ENCODE results near the gene MRPL14.

The MRPL14 gene

GRCh38 chr6:44105993-44106740 lies 21.1 kb downstream of the MRPL14 start:
- no peaks in the 10 kb centered on the region for H3K27me3 ChIP-seq
- H3K9ac ChIP-seq, result no peak overlapping the region
- H3K36me3 ChIP-seq, result peaks cover 67 to 97% (median 80%) of the 10 kb centered on the region in 11 experiments
- peaks cover 35 to 99% (median 93%) of the 10 kb centered on the region in 11 experiments; a peak in 21 of 22 replicates for H4K20me1 ChIP-seq
- no peak overlapping the region; a peak in 1 of 22 replicates for H3K4me2 ChIP-seq
- H3K4me1 ChIP-seq, result peaks cover 0 to 25% (median 14%) of the 10 kb centered on the region in 10 experiments; a peak in 13 of 20 replicates
- H3K4me3 ChIP-seq, result no peak overlapping the region
- TF ChIP-seq Cebpa-rat (IDR thresholded peaks at IDR 0.05), result no peak
- no peaks in the 10 kb centered on the region for H3K9me3 ChIP-seq (replicated peaks in 1 of 11)
- H3K27ac ChIP-seq, result no peak overlapping the region

GRCh38 chr6:44105146-44105545 lies 22.1 kb downstream of the MRPL14 start:
- peaks cover 0 to 25% (median 14%) of the 10 kb centered on the region in 10 experiments; a peak in 13 of 20 replicates for H3K4me1 ChIP-seq
- no peaks in the 10 kb centered on the region for H3K9me3 ChIP-seq (replicated peaks in 1 of 11)
- peaks cover 61 to 94% (median 70%) of the 10 kb centered on the region in 11 experiments for H3K36me3 ChIP-seq
- no peak overlapping the region for H3K9ac ChIP-seq
- H3K27ac ChIP-seq, result no peak overlapping the region
- H4K20me1 ChIP-seq, result peaks cover 28 to 99% (median 93%) of the 10 kb centered on the region in 11 experiments; a peak in 21 of 22 replicates
- no peak for TF ChIP-seq Cebpa-rat (IDR thresholded peaks at IDR 0.05)
- H3K27me3 ChIP-seq, result no peaks in the 10 kb centered on the region
- peak overlapping the region in 4 of 11 experiments; percentile 4 to 36 (median 32); a peak in 5 of 22 replicates for H3K4me2 ChIP-seq
- no peak overlapping the region for H3K4me3 ChIP-seq

- Histone ChIP-seq H3K4me1 (peaks cover 0 to 25% (median 14%) of the 10 kb centered on the region in 10 experiments; a peak in 13 of 20 replicates), H3K4me3 (no peak overlapping the region), H3K27me3 (no peaks in the 10 kb centered on the region), H3K9ac (no peak overlapping the region), H4K20me1 (peaks cover 24 to 99% (median 93%) of the 10 kb centered on the region in 11 experiments; a peak in 21 of 22 replicates), H3K4me2 (peak overlapping the region in 4 of 11 experiments; percentile 4 to 36 (median 32); a peak in 5 of 22 replicates), H3K36me3 (peaks cover 57 to 94% (median 70%) of the 10 kb centered on the region in 11 experiments), H3K27ac (no peak overlapping the region), H3K9me3 (replicated peaks in 1 of 11) (no peaks in the 10 kb centered on the region)
- no peak for TF ChIP-seq Cebpa-rat (IDR thresholded peaks at IDR 0.05)
These were observed 22.7 kb downstream of the MRPL14 start for GRCh38 chr6:44104481-44105021.

GRCh38 chr6:44102527-44102926 lies 24.7 kb downstream of the MRPL14 start:
- peaks cover 21 to 100% (median 84%) of the 10 kb centered on the region in 11 experiments; a peak in 21 of 22 replicates for H4K20me1 ChIP-seq
- no peak overlapping the region for H3K4me3 ChIP-seq
- no peak overlapping the region for H3K4me2 ChIP-seq
- no peak for TF ChIP-seq Cebpa-rat (IDR thresholded peaks at IDR 0.05)
- no peaks in the 10 kb centered on the region for H3K27me3 ChIP-seq
- no peak overlapping the region for H3K9ac ChIP-seq
- no peak overlapping the region for H3K27ac ChIP-seq
- peaks cover 8 to 37% (median 23%) of the 10 kb centered on the region in 10 experiments for H3K4me1 ChIP-seq
- H3K9me3 ChIP-seq (replicated peaks in 1 of 11), result no peaks in the 10 kb centered on the region
- peaks cover 37 to 81% (median 59%) of the 10 kb centered on the region in 11 experiments for H3K36me3 ChIP-seq

GRCh38 chr6:44101832-44102231 lies 25.4 kb downstream of the MRPL14 start:
- Histone ChIP-seq H3K9me3 (replicated peaks in 1 of 11) (no peaks in the 10 kb centered on the region), H4K20me1 (peaks cover 26 to 99% (median 85%) of the 10 kb centered on the region in 11 experiments; a peak in 21 of 22 replicates), H3K4me2 (no peak overlapping the region), H3K27ac (no peak overlapping the region), H3K36me3 (peaks cover 33 to 75% (median 53%) of the 10 kb centered on the region in 11 experiments), H3K27me3 (no peaks in the 10 kb centered on the region), H3K4me3 (no peak overlapping the region), H3K4me1 (peaks cover 15 to 43% (median 24%) of the 10 kb centered on the region in 10 experiments), H3K9ac (no peak overlapping the region)
- no peak for TF ChIP-seq Cebpa-rat (IDR thresholded peaks at IDR 0.05)

GRCh38 chr6:44100088-44100550 lies 27.1 kb downstream of the MRPL14 start:
- no peak overlapping the region for H3K9ac ChIP-seq
- no peaks in the 10 kb centered on the region for H3K27me3 ChIP-seq
- H3K4me1 ChIP-seq, result peaks cover 13 to 37% (median 25%) of the 10 kb centered on the region in 10 experiments
- TF ChIP-seq Cebpa-rat (IDR thresholded peaks at IDR 0.05), result no peak
- peaks cover 21 to 89% (median 76%) of the 10 kb centered on the region in 11 experiments; a peak in 21 of 22 replicates for H4K20me1 ChIP-seq
- H3K4me3 ChIP-seq, result no peak overlapping the region
- no peak overlapping the region for H3K4me2 ChIP-seq
- H3K36me3 ChIP-seq, result peaks cover 19 to 65% (median 36%) of the 10 kb centered on the region in 11 experiments
- no peaks in the 10 kb centered on the region for H3K9me3 ChIP-seq (replicated peaks in 1 of 11)
- H3K27ac ChIP-seq, result no peak overlapping the region

- Histone ChIP-seq H3K4me3 (no peak overlapping the region), H3K4me1 (peaks cover 4 to 34% (median 21%) of the 10 kb centered on the region in 10 experiments; a peak in 19 of 20 replicates), H3K36me3 (peaks cover 16 to 65% (median 31%) of the 10 kb centered on the region in 11 experiments), H3K4me2 (no peak overlapping the region), H3K27me3 (no peaks in the 10 kb centered on the region), H3K27ac (no peak overlapping the region), H3K9ac (no peak overlapping the region), H4K20me1 (peaks cover 14 to 82% (median 67%) of the 10 kb centered on the region in 11 experiments; a peak in 21 of 22 replicates), H3K9me3 (replicated peaks in 1 of 11) (no peaks in the 10 kb centered on the region)
- TF ChIP-seq Cebpa-rat (IDR thresholded peaks at IDR 0.05), result no peak
These were observed 28.1 kb downstream of the MRPL14 start for GRCh38 chr6:44099192-44099591.

- H3K4me2 ChIP-seq, result peak overlapping the region in 7 of 11 experiments; percentile 11 to 66 (median 57); a peak in 13 of 22 replicates
These were observed 29.4 kb downstream of the MRPL14 start for GRCh38 chr6:44097782-44098317.

More at GRCh38 chr6:44097782-44098317, 29.4 kb downstream of the MRPL14 start:
- Histone ChIP-seq H3K4me3 (no peak overlapping the region), H3K27me3 (no peaks in the 10 kb centered on the region), H3K4me1 (peaks cover 0 to 34% (median 21%) of the 10 kb centered on the region in 10 experiments; a peak in 16 of 20 replicates), H4K20me1 (peaks cover 9 to 74% (median 54%) of the 10 kb centered on the region in 11 experiments; a peak in 20 of 22 replicates), H3K36me3 (peaks cover 8 to 62% (median 23%) of the 10 kb centered on the region in 11 experiments; a peak in 18 of 22 replicates), H3K9me3 (replicated peaks in 1 of 11) (no peaks in the 10 kb centered on the region), H3K27ac (peak overlapping the region in 5 of 11 experiments; percentile 39 to 77 (median 70); a peak in 9 of 22 replicates), H3K9ac (peak overlapping the region in 5 of 11 experiments; percentile 1 to 70 (median 35); a peak in 5 of 22 replicates)
- TF ChIP-seq Cebpa-rat (IDR thresholded peaks at IDR 0.05), result no peak
